HG02571 (cell line): ENCODE data around the gene ZNF316.
"Not testable (repeated sequence)": the region's sequence is repeated elsewhere in the genome, so short reads cannot be mapped to it uniquely, and the experiment has no call there.

Experiments
- ATAC-seq: cut with Tn5 transposase; IDR thresholded peaks from one replicate; pipeline ENCODE4 v1.9.1; 2021; ENCODE audit warnings: mild to moderate bottlenecking, moderate library complexity; ENCODE audit not compliant: unreplicated experiment

ZNF316 gene

GRCh38 chr7:6621195-6622133 lies 15.7 kb upstream of the ZNF316 start:
- no peak for ATAC-seq

- ATAC-seq, result no peak
Measured at GRCh38 chr7:6622134-6622710, 14.9 kb upstream of the ZNF316 start.

GRCh38 chr7:6623589-6624245 lies 13.4 kb upstream of the ZNF316 start:
- ATAC-seq, result no peak

GRCh38 chr7:6624246-6624611 lies 12.9 kb upstream of the ZNF316 start:
- no peak for ATAC-seq

- no peak for ATAC-seq
Measured at GRCh38 chr7:6628045-6628444, 9.1 kb upstream of the ZNF316 start.

GRCh38 chr7:6630007-6630849 lies 6.9 kb upstream of the ZNF316 start:
- no peak for ATAC-seq

GRCh38 chr7:6631605-6632004 lies 5.5 kb upstream of the ZNF316 start:
- ATAC-seq, result no peak

GRCh38 chr7:6634021-6634420 lies 3.1 kb upstream of the ZNF316 start:
- no peak for ATAC-seq

GRCh38 chr7:6634971-6635370 lies 2.1 kb upstream of the ZNF316 start:
- not testable (repeated sequence) for ATAC-seq

- peak; percentile 67 for ATAC-seq
Measured at GRCh38 chr7:6637544-6638229, 569 bp downstream of the ZNF316 start.

- no peak for ATAC-seq
Measured at GRCh38 chr7:6639032-6639431, 1.9 kb downstream of the ZNF316 start.

- ATAC-seq, result no peak
Measured at GRCh38 chr7:6639627-6640026, 2.5 kb downstream of the ZNF316 start.

GRCh38 chr7:6640246-6640721 lies 3.2 kb downstream of the ZNF316 start:
- no peak for ATAC-seq

- no peak for ATAC-seq
Measured at GRCh38 chr7:6641305-6642035, 4.4 kb downstream of the ZNF316 start.

GRCh38 chr7:6642239-6642839 lies 5.2 kb downstream of the ZNF316 start:
- ATAC-seq, result no peak

GRCh38 chr7:6642861-6643640 lies 5.9 kb downstream of the ZNF316 start:
- ATAC-seq, result no peak

GRCh38 chr7:6643915-6644625 lies 7.0 kb downstream of the ZNF316 start:
- no peak for ATAC-seq

- no peak for ATAC-seq
Measured at GRCh38 chr7:6644728-6645127, 7.6 kb downstream of the ZNF316 start.
